Measurements from ENCODE around the gene TECPR1.

The TECPR1 gene

GRCh38 chr7:98283127-98283886 lies 31.3 kb upstream of the TECPR1 start:
- no peak for DNase-seq

- DNase-seq = no peak
Measured at GRCh38 chr7:98282703-98283102, 30.7 kb upstream of the TECPR1 start.

- DNase-seq = no peak
Measured at GRCh38 chr7:98281757-98282606, 29.9 kb upstream of the TECPR1 start.

GRCh38 chr7:98280791-98281756 lies 29.0 kb upstream of the TECPR1 start, which contains the start of gene BRI3:
Gene BRI3 (plus strand): TSS chr7:98281686. CDS start chr7:98281796, 110 bp downstream.
- DNase-seq = peak; percentile 89

GRCh38 chr7:98280296-98280695 lies 28.3 kb upstream of the TECPR1 start:
- DNase-seq = no peak

GRCh38 chr7:98278936-98279335 lies 26.9 kb upstream of the TECPR1 start:
- DNase-seq = no peak

GRCh38 chr7:98278408-98278807 lies 26.4 kb upstream of the TECPR1 start:
- DNase-seq = no peak

- DNase-seq = no peak
Measured at GRCh38 chr7:98276241-98276761, 24.3 kb upstream of the TECPR1 start.

GRCh38 chr7:98267303-98267702 lies 15.3 kb upstream of the TECPR1 start:
- DNase-seq = no peak

- no peak for DNase-seq
Measured at GRCh38 chr7:98266840-98267239, 14.8 kb upstream of the TECPR1 start.

GRCh38 chr7:98265841-98266271 lies 13.8 kb upstream of the TECPR1 start:
- no peak for DNase-seq

- no peak for DNase-seq
Measured at GRCh38 chr7:98257701-98258100, 5.7 kb upstream of the TECPR1 start.

GRCh38 chr7:98256431-98256830 lies 4.4 kb upstream of the TECPR1 start:
- DNase-seq = no peak

- DNase-seq = no peak
Measured at GRCh38 chr7:98254951-98255610, 3.0 kb upstream of the TECPR1 start.

- no peak for DNase-seq
Measured at GRCh38 chr7:98254516-98254915, 2.5 kb upstream of the TECPR1 start.

- no peak for DNase-seq
Measured at GRCh38 chr7:98252425-98253054, 508 bp upstream of the TECPR1 start.

GRCh38 chr7:98251231-98251600 lies 816 bp downstream of the TECPR1 start:
- peak; percentile 32 for DNase-seq

GRCh38 chr7:98250789-98251188 lies 1.2 kb downstream of the TECPR1 start:
- DNase-seq = peak; percentile 27

- no peak for DNase-seq
Measured at GRCh38 chr7:98249106-98249505, 2.9 kb downstream of the TECPR1 start.

GRCh38 chr7:98248156-98248555 lies 3.9 kb downstream of the TECPR1 start:
- no peak for DNase-seq

- no peak for DNase-seq
Measured at GRCh38 chr7:98244871-98245270, 7.2 kb downstream of the TECPR1 start.

- no peak for DNase-seq
Measured at GRCh38 chr7:98242934-98243333, 9.1 kb downstream of the TECPR1 start.
